ENCODE measurements around the gene PHC3. TPM values are rescaled to one million over a fixed set of nuclear protein-coding genes. Genes with fewer than 3 reads are reported as not detected.

Gene PHC3
- total and polyA plus RNA-seq, 2 donors (not counting 1 experiment from before 2014, with no cell fraction given): 36.0 to 63.2 TPM

DNA sequence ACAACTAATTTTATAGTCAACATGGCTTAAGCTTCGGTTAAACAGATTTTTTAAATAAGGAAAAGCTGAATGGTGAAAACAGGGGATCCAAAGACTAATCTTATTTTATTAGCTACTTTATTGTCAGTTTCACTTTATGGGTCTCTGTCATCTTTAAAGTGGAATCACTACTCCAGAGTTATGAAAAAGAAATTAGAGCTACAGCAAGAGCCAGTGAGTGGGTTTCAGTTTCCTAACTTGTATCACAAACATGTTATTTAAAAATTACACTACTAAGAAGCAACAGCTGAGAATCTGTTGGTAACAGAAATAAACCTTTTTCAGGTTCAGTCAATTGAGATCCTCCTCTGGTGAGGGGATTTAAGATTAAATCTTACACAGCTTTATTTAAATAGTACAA, 10.0 kb downstream of the PHC3 start:
- H2AFZ ChIP-seq (ENCODE audit: low read length): no peak overlapping the region
- H3K36me3 ChIP-seq (ENCODE audit: control insufficient read depth, insufficient read depth, low read length): peaks cover 6% of the 10 kb centered on the region
- no peaks in the 10 kb centered on the region for H3K4me1 ChIP-seq (ENCODE audit: control insufficient read depth, extremely low read depth, insufficient read depth, low read length)
- H3K9ac ChIP-seq (ENCODE audit: insufficient read depth, low read length): no peak overlapping the region
- no peak overlapping the region for H3K4me3 ChIP-seq (replicated peaks in 1 of 4; ENCODE audit: control extremely low read depth in 1 of 4, insufficient read depth in 1 of 4, low read depth in 3 of 4, low read length in 4 of 4)
- H4K20me1 ChIP-seq (ENCODE audit: control insufficient read depth, extremely low read depth, insufficient read depth, low read length): no peaks in the 10 kb centered on the region
- H3K27me3 ChIP-seq (ENCODE audit: control insufficient read depth, insufficient read depth, low read length): no peaks in the 10 kb centered on the region
- no peak overlapping the region for H3K27ac ChIP-seq (ENCODE audit: insufficient read depth, low read length)
- peak overlapping the region; percentile 3 for H3K4me2 ChIP-seq (ENCODE audit: extremely low read depth, insufficient read depth, low read length)
- H3K9me3 ChIP-seq (ENCODE audit: control insufficient read depth, insufficient read depth, low read depth, low read length): no peaks in the 10 kb centered on the region
- H3K79me2 ChIP-seq (ENCODE audit: control insufficient read depth, insufficient read depth, low read length): peaks cover 31% of the 10 kb centered on the region
- DNase-seq (ENCODE audit: low read depth in 2 of 2): no peak
- TF ChIP-seq EZH2 (IDR thresholded peaks at IDR 0.05; ENCODE audit: low read length, missing control alignments): no peak
- TF ChIP-seq, protein P1, sequence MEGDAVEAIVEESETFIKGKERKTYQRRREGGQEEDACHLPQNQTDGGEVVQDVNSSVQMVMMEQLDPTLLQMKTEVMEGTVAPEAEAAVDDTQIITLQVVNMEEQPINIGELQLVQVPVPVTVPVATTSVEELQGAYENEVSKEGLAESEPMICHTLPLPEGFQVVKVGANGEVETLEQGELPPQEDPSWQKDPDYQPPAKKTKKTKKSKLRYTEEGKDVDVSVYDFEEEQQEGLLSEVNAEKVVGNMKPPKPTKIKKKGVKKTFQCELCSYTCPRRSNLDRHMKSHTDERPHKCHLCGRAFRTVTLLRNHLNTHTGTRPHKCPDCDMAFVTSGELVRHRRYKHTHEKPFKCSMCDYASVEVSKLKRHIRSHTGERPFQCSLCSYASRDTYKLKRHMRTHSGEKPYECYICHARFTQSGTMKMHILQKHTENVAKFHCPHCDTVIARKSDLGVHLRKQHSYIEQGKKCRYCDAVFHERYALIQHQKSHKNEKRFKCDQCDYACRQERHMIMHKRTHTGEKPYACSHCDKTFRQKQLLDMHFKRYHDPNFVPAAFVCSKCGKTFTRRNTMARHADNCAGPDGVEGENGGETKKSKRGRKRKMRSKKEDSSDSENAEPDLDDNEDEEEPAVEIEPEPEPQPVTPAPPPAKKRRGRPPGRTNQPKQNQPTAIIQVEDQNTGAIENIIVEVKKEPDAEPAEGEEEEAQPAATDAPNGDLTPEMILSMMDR (conservative IDR thresholded peaks at IDR 0.05 in 1 of 2, IDR thresholded peaks at IDR 0.05 in 1 of 2; ENCODE audit: low read depth in 1 of 2, low read length in 2 of 2): no peak

DNA sequence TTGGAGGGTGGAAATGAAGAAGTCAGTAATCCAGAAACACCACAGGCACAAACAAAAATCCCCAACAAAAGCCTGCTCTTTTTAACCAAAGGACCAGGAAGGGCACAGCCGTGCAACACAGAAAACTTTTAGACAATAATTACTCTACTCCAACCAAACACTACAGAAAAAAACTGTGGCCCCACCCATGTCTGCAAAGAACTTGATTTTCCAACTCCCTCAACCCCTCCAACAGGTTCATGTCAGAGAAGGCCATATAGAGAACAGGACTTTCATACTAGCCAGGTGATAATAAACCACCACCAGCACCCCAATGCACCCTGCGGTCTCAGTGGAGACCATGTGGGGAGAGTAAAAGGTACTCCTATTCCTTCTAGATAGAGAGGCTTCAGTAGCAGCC, 16.8 kb downstream of the PHC3 start:
- no peaks in the 10 kb centered on the region for H3K27me3 ChIP-seq (ENCODE audit: control insufficient read depth, insufficient read depth, low read length)
- peaks cover 7% of the 10 kb centered on the region for H3K36me3 ChIP-seq (ENCODE audit: control insufficient read depth, insufficient read depth, low read length)
- H3K9ac ChIP-seq (ENCODE audit: insufficient read depth, low read length): no peak overlapping the region
- TF ChIP-seq, protein P1 (conservative IDR thresholded peaks at IDR 0.05 in 1 of 2, IDR thresholded peaks at IDR 0.05 in 1 of 2; ENCODE audit: low read depth in 1 of 2, low read length in 2 of 2): no peak
- no peak for TF ChIP-seq EZH2 (IDR thresholded peaks at IDR 0.05; ENCODE audit: low read length, missing control alignments)
- H3K79me2 ChIP-seq (ENCODE audit: control insufficient read depth, insufficient read depth, low read length): peaks cover 65% of the 10 kb centered on the region
- H3K4me2 ChIP-seq (ENCODE audit: extremely low read depth, insufficient read depth, low read length): no peak overlapping the region
- no peak overlapping the region for H2AFZ ChIP-seq (ENCODE audit: low read length)
- no peak for DNase-seq (ENCODE audit: low read depth in 2 of 2)
- no peaks in the 10 kb centered on the region for H3K9me3 ChIP-seq (ENCODE audit: control insufficient read depth, insufficient read depth, low read depth, low read length)
- H3K27ac ChIP-seq (ENCODE audit: insufficient read depth, low read length): no peak overlapping the region
- no peaks in the 10 kb centered on the region for H3K4me1 ChIP-seq (ENCODE audit: control insufficient read depth, extremely low read depth, insufficient read depth, low read length)
- H4K20me1 ChIP-seq (ENCODE audit: control insufficient read depth, extremely low read depth, insufficient read depth, low read length): no peaks in the 10 kb centered on the region
- H3K4me3 ChIP-seq (replicated peaks in 1 of 4; ENCODE audit: control extremely low read depth in 1 of 4, insufficient read depth in 1 of 4, low read depth in 3 of 4, low read length in 4 of 4): no peak overlapping the region

DNA sequence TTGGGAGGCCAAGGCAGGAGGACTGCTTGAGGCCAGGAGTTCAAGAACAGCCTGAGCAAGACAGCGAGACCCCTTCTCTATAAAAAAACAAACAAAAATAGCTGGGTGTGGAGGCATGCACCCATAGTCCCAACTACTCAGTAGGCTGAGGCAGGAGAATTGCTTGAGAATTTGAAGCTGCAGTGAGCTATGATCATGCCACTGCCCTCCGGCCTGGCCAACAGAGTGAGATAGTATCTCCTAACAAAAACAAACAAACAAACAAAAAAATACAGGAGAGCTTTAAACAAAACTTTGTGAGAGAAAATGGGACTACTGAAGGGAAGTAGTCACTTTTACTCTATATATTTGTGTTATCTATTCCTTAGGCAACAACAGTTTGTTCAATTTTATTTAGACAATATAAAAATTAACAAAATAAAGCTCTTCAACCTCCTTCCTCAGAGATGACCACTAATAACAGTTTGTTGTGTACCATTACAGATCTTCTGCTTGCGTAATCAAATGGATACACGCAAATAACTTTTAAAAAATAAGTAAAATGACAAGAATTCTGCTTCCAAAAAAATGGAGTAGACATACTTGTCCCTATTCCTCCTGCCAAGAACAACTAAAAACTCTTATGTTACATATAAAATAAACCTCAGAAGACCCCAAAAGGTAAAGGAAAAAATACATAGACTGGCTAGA, 17.4 kb downstream of the PHC3 start:
- H4K20me1 ChIP-seq (ENCODE audit: control insufficient read depth, extremely low read depth, insufficient read depth, low read length): no peaks in the 10 kb centered on the region
- no peak overlapping the region for H3K4me2 ChIP-seq (ENCODE audit: extremely low read depth, insufficient read depth, low read length)
- no peak overlapping the region for H3K27ac ChIP-seq (ENCODE audit: insufficient read depth, low read length)
- no peaks in the 10 kb centered on the region for H3K9me3 ChIP-seq (ENCODE audit: control insufficient read depth, insufficient read depth, low read depth, low read length)
- no peak overlapping the region for H3K4me3 ChIP-seq (replicated peaks in 1 of 4; ENCODE audit: control extremely low read depth in 1 of 4, insufficient read depth in 1 of 4, low read depth in 3 of 4, low read length in 4 of 4)
- TF ChIP-seq EZH2 (IDR thresholded peaks at IDR 0.05; ENCODE audit: low read length, missing control alignments): no peak
- no peak overlapping the region for H2AFZ ChIP-seq (ENCODE audit: low read length)
- H3K4me1 ChIP-seq (ENCODE audit: control insufficient read depth, extremely low read depth, insufficient read depth, low read length): no peaks in the 10 kb centered on the region
- peaks cover 7% of the 10 kb centered on the region for H3K36me3 ChIP-seq (ENCODE audit: control insufficient read depth, insufficient read depth, low read length)
- no peak overlapping the region for H3K9ac ChIP-seq (ENCODE audit: insufficient read depth, low read length)
- no peaks in the 10 kb centered on the region for H3K27me3 ChIP-seq (ENCODE audit: control insufficient read depth, insufficient read depth, low read length)
- DNase-seq (ENCODE audit: low read depth in 2 of 2): no peak
- peaks cover 64% of the 10 kb centered on the region for H3K79me2 ChIP-seq (ENCODE audit: control insufficient read depth, insufficient read depth, low read length)
